Panc1 (cell line): ENCODE results near the gene ARL11. TPM values are rescaled to one million over a fixed set of nuclear protein-coding genes. Genes with fewer than 3 reads are reported as not detected.

Experiments used
- ATAC-seq: fragments of 200-7000 bp; cut with Tn5 transposase; 2 replicates; pipeline ENCODE4 v1.9.1; 2020; ENCODE audit warnings: mild to moderate bottlenecking, moderate library complexity
- Bru-seq: library from RNA; stranded (reverse); fragments of 400-500 nt; gene quantifications from one replicate; lab custom pipeline; 2021; lab: Mats Ljungman, UMichigan
- BruChase-seq, 2 experiments: library from RNA; stranded (reverse); fragments of 400-500 nt; gene quantifications; one replicate each; lab custom pipeline; 2021; lab: Mats Ljungman, UMichigan
- BruUV-seq: library from RNA; stranded (reverse); fragments of 400-500 nt; replicated peaks from 2 replicates; lab custom pipeline; 2021; lab: Mats Ljungman, UMichigan
- CTCF ChIA-PET: fragments of 300-600 bp; sonication (Branson Sonifier 250); formaldehyde crosslinking; loops from one replicate; lab custom pipeline; 2022; ENCODE audit warnings: antibody characterized with exemption; lab: Charles Lee
- POLR2A ChIA-PET: fragments of 300-600 bp; sonication (Branson Sonifier 250); formaldehyde crosslinking; loops from one replicate; lab custom pipeline; 2022; ENCODE audit warnings: antibody characterized with exemption; lab: Charles Lee
- DNase-seq: peaks from one replicate; pipeline ENCODE4 v3.0.0-alpha.2; 2010; ENCODE audit warnings: low read depth, low spot score
- H3K27ac ChIP-seq: 2 replicates; pipeline ENCODE4 v1.5.1; 2011; ENCODE audit warnings: mild to moderate bottlenecking, low read length, inconsistent platforms
- H3K27me3 ChIP-seq: fragments of 200-500 bp; sonication (Bioruptor generic); 2 replicates; pipeline ENCODE4 v1.6.0; 2014; ENCODE audit warnings: low read length, inconsistent platforms; ENCODE audit not compliant: control insufficient read depth, insufficient read depth
- H3K36me3 ChIP-seq: fragments of 200-500 bp; sonication (Bioruptor generic); 2 replicates; pipeline ENCODE4 v1.5.1; 2014; ENCODE audit warnings: inconsistent platforms, mild to moderate bottlenecking, low read length, moderate library complexity; ENCODE audit not compliant: control insufficient read depth, insufficient read depth
- H3K4me1 ChIP-seq: 2 replicates; pipeline ENCODE4 v1.5.1; 2011; ENCODE audit warnings: inconsistent platforms, mild to moderate bottlenecking, low read length, moderate library complexity; ENCODE audit not compliant: control insufficient read depth, insufficient read depth
- H3K4me3 ChIP-seq, 2 experiments: 2 replicates each; pipeline ENCODE4 v1.5.1; 2011 to 2012; ENCODE audit warnings: low read depth in 2 of 2, low read length in 2 of 2, mild to moderate bottlenecking in 2 of 2, inconsistent platforms in 1 of 2, moderate library complexity in 1 of 2
- H3K9me3 ChIP-seq: fragments of 200-500 bp; sonication (Bioruptor generic); 2 replicates; pipeline ENCODE4 v1.5.1; 2014; ENCODE audit warnings: low read depth, mild to moderate bottlenecking, inconsistent platforms, low read length, moderate library complexity; ENCODE audit not compliant: control insufficient read depth, insufficient read depth
- CTCF ChIP-seq: fragments of 450-650 bp; IDR thresholded peaks from 2 replicates; pipeline ENCODE4 v1.5.1; 2017; ENCODE audit warnings: mild to moderate bottlenecking
- POLR2AphosphoS5 ChIP-seq: IDR thresholded peaks from 2 replicates; pipeline ENCODE4 v1.6.1; 2012; ENCODE audit warnings: mild to moderate bottlenecking, low read depth, low read length, moderate library complexity
- REST ChIP-seq, 2 experiments: IDR thresholded peaks; 2 replicates each; pipeline ENCODE4 v1.6.1; 2011 to 2012; ENCODE audit warnings: low read depth in 2 of 2, control low read depth in 1 of 2, low read length in 1 of 2, mild to moderate bottlenecking in 1 of 2, moderate library complexity in 1 of 2; ENCODE audit not compliant: insufficient read depth in 1 of 2
- SIN3A ChIP-seq: IDR thresholded peaks from 2 replicates; pipeline ENCODE4 v1.6.1; 2012; ENCODE audit warnings: low read depth, mild to moderate bottlenecking, low read length, moderate library complexity, borderline replicate concordance; ENCODE audit not compliant: insufficient read depth
- TCF7L2 ChIP-seq: IDR thresholded peaks from 2 replicates; pipeline ENCODE4 v1.6.1; 2011; ENCODE audit warnings: mild to moderate bottlenecking, low read depth, low read length, inconsistent platforms
- in situ Hi-C: cut with HindIII; loops from 2 replicates; pipeline ENCODE4 v1.10.0; 2016; ENCODE audit warnings: low sequenced_read_pairs, low pct_unique_long_range_greater_than_20kb
- intact Hi-C: fragments of 100-400 bp; cut with micrococcal nuclease; formaldehyde crosslinking; loops from one replicate; pipeline ENCODE4 v1.10.0; 2022; ENCODE audit not compliant: unreplicated experiment
- long read RNA-seq: library from polyadenylated mRNA; unstranded; transcript quantifications from one replicate; pipeline ENCODE4 v2.0.0, GENCODE V29; 2021; ENCODE audit not compliant: unreplicated experiment
- polyA plus RNA-seq: library from polyadenylated mRNA; unstranded; fragments of >200 nt; gene quantifications from one replicate; pipeline ENCODE4 v1.2.1, GENCODE V29; 2012; ENCODE audit warnings: missing spikeins; ENCODE audit not compliant: insufficient read length
- total RNA-seq: library from RNA; stranded (reverse); gene quantifications from one replicate; pipeline ENCODE4 v1.2.1, GENCODE V29; 2021; ENCODE audit not compliant: unreplicated experiment

The ARL11 gene
- total RNA-seq (not detected), Bru-seq, nascent RNA (percentile 11 among the genes with signal in this experiment), BruChase-seq, experiment 1, labeled RNA remaining after a 2-hour chase (percentile 19 among the genes with signal in this experiment), BruChase-seq, experiment 2, labeled RNA remaining after a 6-hour chase (percentile 14 among the genes with signal in this experiment)
- polyA plus RNA-seq = 0.10 TPM
- long read RNA-seq = 0 reads

DNA sequence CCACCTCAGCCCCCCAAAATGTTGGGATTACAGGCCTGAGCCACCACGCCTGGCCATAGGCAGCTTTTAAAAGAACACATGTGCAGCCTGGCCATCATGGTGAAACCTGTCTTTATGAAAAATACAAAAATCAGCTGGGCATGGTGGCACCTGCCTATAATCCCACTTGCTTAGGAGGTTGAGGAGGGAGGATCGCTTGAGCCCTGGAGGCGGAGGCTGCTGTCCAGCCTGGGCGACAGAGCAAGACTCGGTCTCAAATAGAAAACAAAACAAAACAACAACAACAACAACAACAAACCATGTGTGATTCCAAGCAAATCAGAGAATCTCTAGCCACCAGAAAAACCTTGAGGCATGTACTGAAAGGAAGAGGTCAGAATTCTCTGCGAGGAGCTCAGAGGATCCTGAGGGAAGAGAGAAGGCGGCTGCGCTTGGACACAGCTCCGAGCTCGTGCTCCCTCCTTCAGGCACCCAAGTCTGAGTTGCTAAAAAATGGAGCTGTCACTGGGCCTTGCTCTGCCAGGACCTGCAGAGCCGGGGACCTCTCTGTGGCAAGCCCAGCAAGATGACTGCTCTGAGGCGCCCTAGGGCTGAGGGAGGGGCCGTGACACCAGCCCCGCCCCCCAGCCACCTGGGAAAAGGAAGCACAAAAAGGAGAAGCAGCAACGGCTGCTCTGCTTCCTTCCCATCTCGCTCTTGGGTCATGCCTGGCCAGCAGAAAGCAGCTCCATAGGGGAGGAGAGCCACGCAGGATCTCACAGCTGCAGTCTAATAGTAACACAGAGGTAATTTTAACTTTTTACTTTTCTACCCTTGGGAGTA, at the start of gene ARL11:
TSS of gene ARL11 (plus strand) at position 677 of the 822 bp plus-strand sequence. CDS start 1,941 bp downstream, outside the sequence.
- Histone ChIP-seq H3K4me3 (no peak within 1 kb of the TSS), H3K36me3 (no peaks in the 10 kb centered on the region), H3K27ac (no peak within 1 kb of the TSS), H3K27me3 (no peaks in the 10 kb centered on the region), H3K4me1 (no peaks in the 10 kb centered on the region), H3K9me3 (no peaks in the 10 kb centered on the region)
- TF ChIP-seq POLR2AphosphoS5 (no peak), REST (IDR thresholded peaks at IDR 0.05; ENCODE audit: insufficient read depth in 1 of 2, low read depth in 2 of 2, low read length in 1 of 2) (no peak), SIN3A (no peak), TCF7L2 (no peak), CTCF (no peak)
- no TSS peak for BruUV-seq
- ChIA-PET POLR2A (interaction anchor here (0.7 kb wide), 1 partner anchor 57 kb away, joined by 3 read pairs; no protein-coding TSS in a partner anchor), CTCF (no interaction called here)
- no peak for DNase-seq
- in situ Hi-C loops = no loop called here
- intact Hi-C loops = no loop called here
- ATAC-seq = 0 out of 2 replicates have a peak, but pooled peaks have one; percentile 38

GRCh38 chr13:49579501-49579900, 48.8 kb upstream of the ARL11 start:
- no peak for TF ChIP-seq SIN3A
- in situ Hi-C loops = no loop called here
- no peaks in the 10 kb centered on the region for H3K4me1 ChIP-seq
- no peaks in the 10 kb centered on the region for H3K36me3 ChIP-seq
- CTCF ChIA-PET = no interaction called here
- no peak overlapping the region for H3K27ac ChIP-seq
- ATAC-seq = no peak
- H3K9me3 ChIP-seq = no peaks in the 10 kb centered on the region
- POLR2A ChIA-PET = no interaction called here
- no TSS peak for BruUV-seq
- no peak overlapping the region for H3K4me3 ChIP-seq
- intact Hi-C loops = no loop called here
- no peak for DNase-seq
- H3K27me3 ChIP-seq = no peaks in the 10 kb centered on the region
